NCI-H2196 treated with DMSO at 0.1 percent for 48 hours (cell line): Measurements from ENCODE around the gene MB21D2.
A peak's percentile ranks its signal among the peaks of the same experiment; 100 is the strongest.

Experiments
- DNase-seq: peaks from one replicate; lab custom pipeline; 2025; ENCODE audit not compliant: unreplicated experiment; lab: John Stamatoyannopoulos, UW

Gene MB21D2

GRCh38 chr3:192923731-192924130 is 6.1 kb upstream of the MB21D2 start:
- no peak for DNase-seq

GRCh38 chr3:192921793-192922192 is 4.1 kb upstream of the MB21D2 start:
- no peak for DNase-seq

GRCh38 chr3:192920411-192920810 is 2.8 kb upstream of the MB21D2 start:
- DNase-seq = no peak

- DNase-seq = no peak
Measured at GRCh38 chr3:192919901-192920300, 2.2 kb upstream of the MB21D2 start.

- no peak for DNase-seq
Measured at GRCh38 chr3:192918275-192918588, 576 bp upstream of the MB21D2 start.

- peak; percentile 73 for DNase-seq
Measured at GRCh38 chr3:192917028-192917403, 640 bp downstream of the MB21D2 start.

GRCh38 chr3:192916371-192917027 is 1.2 kb downstream of the MB21D2 start:
- DNase-seq = peak; percentile 73

GRCh38 chr3:192915722-192916121 is 1.9 kb downstream of the MB21D2 start:
- DNase-seq = no peak

GRCh38 chr3:192915304-192915703 is 2.4 kb downstream of the MB21D2 start:
- peak; percentile 61 for DNase-seq

- no peak for DNase-seq
Measured at GRCh38 chr3:192914848-192915247, 2.8 kb downstream of the MB21D2 start.

GRCh38 chr3:192913540-192913939 is 4.1 kb downstream of the MB21D2 start:
- DNase-seq = no peak

GRCh38 chr3:192911293-192911692 is 6.4 kb downstream of the MB21D2 start:
- DNase-seq = no peak

- DNase-seq = no peak
Measured at GRCh38 chr3:192907784-192908183, 9.9 kb downstream of the MB21D2 start.

GRCh38 chr3:192906940-192907339 is 10.7 kb downstream of the MB21D2 start:
- DNase-seq = peak; percentile 65

GRCh38 chr3:192905980-192906678 is 11.5 kb downstream of the MB21D2 start:
- DNase-seq = no peak

- DNase-seq = no peak
Measured at GRCh38 chr3:192904632-192905289, 12.9 kb downstream of the MB21D2 start.

GRCh38 chr3:192902549-192902948 is 15.1 kb downstream of the MB21D2 start:
- no peak for DNase-seq

GRCh38 chr3:192901435-192901834 is 16.2 kb downstream of the MB21D2 start:
- DNase-seq = no peak

- no peak for DNase-seq
Measured at GRCh38 chr3:192899540-192899982, 18.1 kb downstream of the MB21D2 start.

GRCh38 chr3:192897005-192897404 is 20.7 kb downstream of the MB21D2 start:
- no peak for DNase-seq

- no peak for DNase-seq
Measured at GRCh38 chr3:192896208-192896607, 21.4 kb downstream of the MB21D2 start.

- no peak for DNase-seq
Measured at GRCh38 chr3:192894676-192895075, 23.0 kb downstream of the MB21D2 start.
